CD4-positive, alpha-beta T cell treated with Interleukin-12 subunit alpha and Interleukin-12 subunit beta, for 1 hour (primary cell): ENCODE results near the gene SF3B6.
"Not testable (repeated sequence)": the region's sequence is repeated elsewhere in the genome, so short reads cannot be mapped to it uniquely, and the experiment has no call there.

Experiments used
- DNase-seq: peaks from one replicate; pipeline ENCODE4 v3.0.0-alpha.2; 2020

The SF3B6 gene

DNA sequence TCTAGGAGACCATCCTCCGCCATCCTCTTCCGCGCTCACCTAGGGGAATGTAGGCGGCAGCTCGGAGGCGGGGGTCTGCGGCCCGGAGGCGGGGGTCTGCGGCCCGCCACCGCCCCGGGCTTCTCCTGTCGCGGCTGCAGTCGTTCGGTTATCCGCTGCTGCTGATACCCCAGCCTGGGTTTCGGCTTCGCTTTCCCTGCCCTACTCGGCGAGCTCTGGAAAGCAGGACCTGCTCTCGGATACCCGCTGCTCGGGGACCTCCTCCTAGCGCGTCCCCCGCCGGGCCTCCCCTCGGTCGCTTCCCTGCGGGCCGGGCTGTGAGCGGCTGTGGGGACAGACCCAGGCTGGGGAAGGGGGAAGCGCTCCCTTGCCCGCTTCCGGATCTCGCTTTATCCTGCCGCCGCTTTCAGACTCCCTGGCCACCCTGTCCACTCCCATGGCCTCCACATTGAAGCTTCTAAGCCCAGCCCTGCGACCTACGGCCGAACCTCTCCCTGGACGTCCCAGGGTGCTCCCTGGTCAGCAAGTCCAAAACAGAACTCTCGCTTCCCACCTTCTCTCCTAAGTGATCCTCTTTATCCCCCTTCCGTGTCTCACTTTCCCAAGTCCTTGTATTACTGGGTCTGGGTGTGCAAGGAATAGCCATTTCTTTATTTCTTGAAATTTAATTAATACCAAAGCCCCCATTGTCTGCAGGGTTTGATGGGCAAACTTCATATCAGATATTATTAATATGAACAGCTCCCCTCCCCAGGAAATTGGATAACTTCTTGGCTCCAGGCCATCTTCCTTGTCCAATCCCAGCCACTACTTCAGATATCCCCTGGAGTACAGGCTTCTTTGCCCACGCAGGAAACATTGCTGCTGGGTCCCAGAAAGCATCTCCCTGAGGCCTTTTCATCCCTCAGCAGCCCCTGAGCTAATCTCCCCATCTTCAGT is 25.8 kb downstream of the SF3B6 start:
- peak; percentile 7 for DNase-seq

DNA sequence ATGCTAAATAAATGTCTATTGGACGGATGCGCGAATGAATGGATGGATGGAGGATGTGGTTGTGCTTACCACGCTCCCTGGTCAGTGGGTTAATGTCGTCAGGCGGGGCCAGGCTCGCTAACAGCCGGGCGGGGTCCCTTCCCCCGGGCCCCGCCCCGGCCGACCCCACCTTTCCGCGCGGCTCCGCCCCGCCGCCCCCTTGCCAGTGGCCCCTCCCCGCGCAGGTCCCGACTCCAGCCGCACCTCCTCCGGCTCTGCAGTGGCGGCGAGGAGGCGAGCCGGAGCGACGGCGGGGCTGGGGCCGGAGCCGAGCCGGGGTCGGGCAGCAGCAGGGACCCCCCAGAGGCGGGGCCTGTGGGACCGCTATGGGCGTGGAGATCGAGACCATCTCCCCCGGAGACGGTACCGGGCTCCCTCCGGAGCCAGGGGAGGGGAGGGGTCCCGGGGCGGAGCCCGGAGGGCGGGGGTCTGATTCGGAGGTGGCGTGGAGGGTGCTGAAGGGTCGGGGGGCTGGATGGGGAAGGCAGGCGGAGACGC is 26.6 kb downstream of the SF3B6 start, which contains the start of gene FKBP1B:
TSS of gene FKBP1B (plus strand) at position 257 of the 537 bp plus-strand sequence. CDS start at position 366, 109 bp downstream.
- peak; percentile 69 for DNase-seq

GRCh38 chr2:24048769-24049484 is 27.2 kb downstream of the SF3B6 start:
- DNase-seq: no peak

DNA sequence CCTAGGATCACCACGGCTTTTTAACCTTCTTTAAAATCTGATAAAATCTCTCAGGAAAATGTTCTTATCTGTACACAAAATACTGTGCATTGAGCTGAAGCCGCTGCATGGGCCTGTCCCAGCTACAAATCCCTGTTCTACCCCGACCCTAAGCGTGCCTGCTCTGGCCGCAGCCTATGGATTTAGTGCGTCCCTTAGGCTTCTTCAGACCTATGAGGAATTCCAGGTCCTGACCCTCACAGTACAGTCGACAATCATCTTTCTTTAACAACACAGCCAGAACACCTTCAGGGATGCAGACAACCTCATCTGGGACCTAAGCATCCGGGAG is 28.5 kb downstream of the SF3B6 start:
- no peak for DNase-seq

DNA sequence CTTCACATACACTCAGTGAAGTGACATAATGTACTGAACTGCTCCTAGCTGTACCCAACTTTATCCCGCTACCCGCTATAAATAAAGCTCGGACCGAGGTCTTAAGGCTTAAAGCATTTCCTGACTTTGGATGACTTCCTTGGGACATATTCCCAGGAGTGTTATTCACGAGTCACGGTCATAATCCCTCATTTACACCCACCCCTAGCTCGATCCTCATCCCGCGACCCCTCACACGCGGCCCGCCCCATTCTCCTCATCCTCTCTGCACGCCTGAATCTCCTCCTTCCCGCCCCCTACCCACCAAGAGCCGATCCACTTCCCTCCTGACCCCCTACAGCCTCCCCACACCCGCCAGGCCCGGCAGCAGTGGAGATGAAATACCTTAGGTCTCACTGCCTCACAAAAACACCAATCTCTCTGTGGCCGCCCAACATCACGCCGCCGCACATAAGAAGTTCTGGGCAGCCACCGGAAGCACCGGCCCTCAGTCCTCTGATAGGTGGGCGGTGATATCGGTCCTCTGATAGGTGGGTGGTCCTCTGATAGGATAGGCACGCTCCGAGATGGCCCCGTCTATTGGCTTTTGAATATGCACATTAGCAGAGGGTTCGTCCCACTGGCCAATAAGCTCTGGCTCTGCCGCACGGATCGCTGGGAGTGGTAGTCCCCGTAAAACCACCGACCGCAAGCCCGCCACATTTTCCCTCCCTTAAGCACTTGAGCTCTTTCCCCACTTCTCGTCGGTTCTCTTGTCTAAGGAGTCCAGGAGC is 29.0 kb downstream of the SF3B6 start, which contains the start of gene WDCP:
TSS of gene WDCP (minus strand) at position 462 of the 773 bp plus-strand sequence. CDS start 7,897 bp downstream, outside the sequence.
- peak; percentile 95 for DNase-seq

- no peak for DNase-seq
Measured at GRCh38 chr2:24046599-24046929, 29.6 kb downstream of the SF3B6 start.

DNA sequence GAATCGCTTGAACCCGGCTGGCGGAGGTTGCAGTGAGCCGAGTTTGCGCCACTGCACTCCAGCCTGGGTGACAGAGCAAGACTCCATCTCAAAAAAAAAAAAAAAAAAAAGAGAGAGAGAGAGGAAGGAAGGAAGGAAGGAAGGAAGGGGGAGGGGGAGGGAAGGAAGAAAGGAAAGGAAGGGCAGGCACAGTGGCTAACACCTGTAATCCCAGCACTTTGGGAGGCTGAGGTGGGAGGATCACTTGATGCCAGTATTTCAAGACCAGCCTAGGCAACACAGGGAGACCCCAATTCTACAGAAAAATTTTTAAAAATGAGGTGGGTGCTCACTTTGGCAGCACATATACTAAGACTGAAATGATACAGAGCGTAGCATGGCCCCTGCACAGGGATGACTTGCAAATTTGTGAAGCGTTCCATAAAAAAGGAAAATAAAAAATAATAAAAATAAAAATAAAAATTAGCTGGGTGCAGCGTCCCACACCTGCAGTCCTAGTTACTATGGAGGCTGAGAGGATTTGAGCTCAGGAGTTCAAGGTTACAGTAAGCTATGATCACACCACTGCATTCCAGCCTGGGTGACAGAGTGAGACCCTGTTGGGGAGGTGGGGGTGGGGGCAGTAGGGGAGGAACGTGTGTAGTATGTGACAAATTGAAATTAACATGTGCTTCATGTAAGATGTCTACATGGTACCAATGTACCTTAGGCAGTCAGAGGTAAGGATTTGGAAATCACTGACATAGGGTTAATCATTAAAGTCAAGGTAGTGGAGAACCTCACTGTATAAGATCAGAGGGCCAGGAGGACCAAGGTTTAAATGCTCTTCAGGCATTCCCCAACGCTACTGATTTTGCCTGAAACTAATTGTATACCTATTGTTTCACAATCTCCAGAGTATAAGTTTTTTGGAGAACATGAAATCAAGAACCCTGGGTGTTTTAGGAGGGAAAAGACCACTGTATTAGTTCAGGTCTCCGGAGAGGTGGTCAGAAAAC is 30.3 kb downstream of the SF3B6 start:
- DNase-seq: no peak

DNA sequence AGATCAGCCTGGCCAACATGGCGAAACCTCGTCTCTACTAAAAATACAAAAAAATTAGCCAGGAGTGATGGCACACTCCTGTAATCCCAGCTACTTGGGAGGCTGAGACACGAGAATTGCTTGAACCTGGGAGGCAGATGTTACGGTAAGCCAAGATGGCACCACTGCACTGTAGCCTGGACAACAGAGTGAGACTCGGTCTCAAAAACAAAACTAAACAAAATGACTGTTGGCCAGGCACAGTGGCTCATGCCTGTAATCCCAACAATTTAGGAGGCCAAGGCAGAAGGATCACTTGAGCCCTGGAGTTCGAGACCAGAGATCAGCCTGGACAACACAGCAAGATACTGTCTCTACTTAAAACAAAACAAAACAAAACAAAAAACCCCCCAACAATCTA is 33.0 kb downstream of the SF3B6 start:
- not testable (repeated sequence) for DNase-seq

DNA sequence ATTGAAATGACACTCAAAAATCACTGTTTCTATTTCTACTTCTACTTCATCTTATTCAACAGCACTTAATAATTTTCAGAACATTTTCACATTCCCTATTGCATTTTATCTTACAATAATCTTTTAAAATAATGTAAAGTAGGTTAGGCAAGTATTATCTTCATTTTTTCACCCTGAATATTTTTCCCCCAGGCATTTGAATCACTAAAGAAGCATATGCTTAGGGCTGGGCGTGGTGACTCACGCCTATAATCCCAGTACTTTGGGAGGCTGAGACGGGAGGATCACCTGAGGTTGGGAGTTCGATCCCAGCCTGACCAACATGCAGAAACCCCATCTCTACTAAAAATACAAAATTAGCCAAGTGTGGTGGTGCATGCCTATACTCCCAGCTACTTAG is 35.6 kb downstream of the SF3B6 start:
- DNase-seq: no peak

GRCh38 chr2:24038786-24039499 is 37.2 kb downstream of the SF3B6 start:
- no peak for DNase-seq

GRCh38 chr2:24026233-24026632 is 49.9 kb downstream of the SF3B6 start:
- no peak for DNase-seq

GRCh38 chr2:24024996-24025663 is 51.0 kb downstream of the SF3B6 start:
- no peak for DNase-seq

DNA sequence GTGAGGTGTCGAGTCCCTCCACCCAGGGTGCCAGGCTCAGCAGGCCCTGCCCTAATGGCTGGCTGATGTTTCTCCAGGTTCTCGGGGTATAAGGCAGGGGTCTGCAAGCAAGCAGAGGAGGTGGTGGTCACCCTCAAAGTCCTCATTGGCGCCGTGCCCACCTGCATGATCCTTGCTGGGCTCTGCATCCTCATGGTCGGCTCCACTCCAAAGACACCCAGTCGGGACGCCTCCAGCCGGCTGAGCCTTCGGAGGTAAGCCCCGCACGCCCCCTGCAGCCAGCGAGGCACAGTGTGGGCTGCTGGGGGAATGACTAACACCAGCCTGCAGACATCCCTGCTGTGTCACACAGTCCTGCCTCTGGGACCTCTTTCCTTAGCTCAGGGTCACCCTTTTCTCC is 52.1 kb downstream of the SF3B6 start:
- DNase-seq: no peak

DNA sequence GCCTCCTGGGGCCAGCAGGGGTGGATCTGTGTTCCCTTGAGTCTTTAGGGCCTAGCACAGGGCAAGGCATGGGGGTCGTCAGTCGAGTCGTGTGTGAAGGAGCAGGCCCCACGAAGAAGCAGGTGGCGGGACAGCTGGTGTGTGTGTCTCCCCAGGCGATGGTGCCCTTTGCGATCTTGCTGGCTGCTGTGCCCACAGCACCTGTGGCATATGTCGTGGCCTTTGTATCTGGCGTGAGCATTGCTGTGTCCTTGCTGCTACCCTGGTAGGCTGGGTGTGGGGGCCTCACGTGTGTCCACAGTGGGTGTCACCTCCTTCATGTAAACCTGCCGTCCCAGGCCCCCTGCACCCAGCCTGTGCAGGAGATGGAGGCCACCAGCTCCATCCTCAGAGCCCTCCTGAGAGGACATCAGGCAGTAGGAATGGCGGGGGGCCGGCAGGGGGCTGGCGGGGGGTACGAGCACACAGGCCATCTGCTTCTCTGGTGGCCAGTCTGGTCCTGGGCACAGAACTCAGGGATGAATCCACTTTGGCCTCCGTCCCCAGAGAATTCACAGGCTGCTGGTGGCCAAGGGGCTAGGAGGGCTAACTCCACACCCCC is 53.1 kb downstream of the SF3B6 start:
- no peak for DNase-seq

DNA sequence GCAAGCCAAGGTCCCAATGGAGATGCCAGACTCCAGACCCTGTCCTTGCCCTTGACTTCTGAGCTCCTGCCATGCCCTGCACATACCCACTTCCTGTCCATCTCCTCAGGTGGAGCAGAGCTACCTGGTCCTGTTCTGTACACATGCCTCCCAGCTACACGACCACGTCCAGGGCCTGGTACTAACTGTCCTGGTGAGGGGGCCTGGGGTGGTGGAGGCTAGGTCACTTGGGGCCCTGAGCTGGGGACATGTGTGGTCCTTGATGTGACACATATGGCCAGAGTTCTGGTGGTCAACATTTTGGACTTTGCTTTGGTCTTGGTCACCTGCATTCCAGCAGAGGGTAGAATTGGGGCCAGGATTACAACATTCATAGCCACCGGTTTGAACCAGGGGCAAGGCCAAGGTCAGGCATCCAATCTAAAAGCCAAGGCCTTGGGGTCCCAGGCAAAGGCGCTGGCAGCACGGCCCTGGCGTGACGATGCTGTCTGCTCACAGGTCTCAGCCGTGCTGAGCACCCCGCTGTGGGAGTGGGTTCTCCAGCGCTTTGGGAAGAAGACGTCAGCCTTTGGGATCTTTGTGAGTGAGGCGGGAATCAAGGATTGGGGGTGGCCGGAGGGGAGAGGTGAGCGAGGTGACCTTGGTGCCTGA is 53.7 kb downstream of the SF3B6 start:
- DNase-seq: no peak

DNA sequence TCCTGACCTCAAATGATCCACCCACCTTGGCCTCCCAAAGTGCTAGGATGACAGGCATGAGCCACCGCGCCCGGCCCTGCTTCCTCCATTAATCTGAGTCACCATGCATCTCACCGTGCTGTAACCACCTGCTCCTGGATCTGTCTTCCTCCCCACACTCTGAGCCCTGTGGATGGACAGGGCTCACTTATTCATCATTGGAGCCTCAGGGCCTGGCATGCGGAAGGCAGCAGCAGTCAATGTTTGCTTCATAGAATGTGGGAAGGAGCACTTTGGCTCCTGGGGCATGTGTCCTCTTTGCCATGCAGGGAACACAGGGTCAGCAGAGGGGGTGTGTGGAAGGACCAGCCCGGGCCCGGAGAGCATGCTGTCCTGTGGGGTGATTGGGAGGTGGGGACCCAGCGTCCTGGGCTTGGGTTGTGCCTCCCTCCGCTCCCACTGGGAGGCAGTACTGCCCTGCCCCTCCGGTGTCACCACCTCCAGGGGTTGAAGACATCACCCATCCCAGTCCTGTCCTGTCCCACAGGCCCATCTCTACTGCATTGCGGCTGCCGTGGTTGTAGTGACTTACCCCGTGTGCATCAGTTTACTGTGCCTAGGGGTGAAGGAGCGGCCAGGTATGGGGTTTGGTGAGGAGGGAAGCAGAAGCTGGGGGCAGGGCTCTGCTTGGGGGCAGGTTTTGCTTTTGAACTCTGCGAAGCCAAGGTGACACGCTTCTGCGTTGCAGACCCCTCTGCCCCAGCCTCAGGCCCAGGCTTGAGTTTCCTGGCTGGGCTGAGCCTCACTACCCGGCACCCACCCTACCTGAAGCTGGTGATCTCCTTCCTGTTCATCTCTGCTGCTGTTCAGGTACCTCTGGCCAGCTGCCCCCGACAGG is 54.8 kb downstream of the SF3B6 start:
- peak; percentile 12 for DNase-seq

GRCh38 chr2:24020244-24020643 is 55.9 kb downstream of the SF3B6 start:
- DNase-seq: no peak

- DNase-seq: no peak
Measured at GRCh38 chr2:24019729-24020128, 56.4 kb downstream of the SF3B6 start.
